GM23338 (cell line): ENCODE measurements around the gene SMG6. TPM values are rescaled to one million over a fixed set of nuclear protein-coding genes. Genes with fewer than 3 reads are reported as not detected.

Experiments used
- ATAC-seq: fragments of 200-7000 bp; cut with Tn5 transposase; 3 replicates; pipeline ENCODE4 v1.9.1; 2020
- DNase-seq: peaks from one replicate; pipeline ENCODE4 v3.0.0-alpha.2; 2015; ENCODE audit warnings: low spot score
- H2AFZ ChIP-seq: fragments of 200-600 bp; sonication (generic); 2 replicates; pipeline ENCODE4 v1.8.0; 2016; ENCODE audit warnings: antibody characterized with exemption, mild to moderate bottlenecking, moderate library complexity
- H3F3A ChIP-seq: fragments of 200-600 bp; sonication (generic); replicated peaks from 2 replicates; pipeline ENCODE4 v1.8.0; 2017; ENCODE audit warnings: antibody characterized with exemption, mixed run types, low read depth
- H3K27ac ChIP-seq: fragments of 200-600 bp; sonication (generic); 2 replicates; pipeline ENCODE4 v1.6.1; 2016; ENCODE audit warnings: low read depth
- H3K27me3 ChIP-seq: fragments of 200-600 bp; sonication (generic); 2 replicates; pipeline ENCODE4 v1.8.0; 2016; ENCODE audit warnings: mild to moderate bottlenecking, mixed run types, moderate library complexity; ENCODE audit not compliant: insufficient read depth
- H3K36me3 ChIP-seq: fragments of 200-600 bp; sonication (generic); 2 replicates; pipeline ENCODE4 v1.8.0; 2016; ENCODE audit warnings: mild to moderate bottlenecking; ENCODE audit not compliant: insufficient read depth
- H3K4me1 ChIP-seq: fragments of 200-600 bp; sonication (generic); 2 replicates; pipeline ENCODE4 v1.8.0; 2016; ENCODE audit warnings: mild to moderate bottlenecking, moderate library complexity; ENCODE audit not compliant: insufficient read depth
- H3K4me2 ChIP-seq: fragments of 200-600 bp; sonication (generic); 2 replicates; pipeline ENCODE4 v1.7.1; 2017; ENCODE audit warnings: mixed run types
- H3K4me3 ChIP-seq: fragments of 200-600 bp; sonication (generic); 2 replicates; pipeline ENCODE4 v1.6.1; 2016; ENCODE audit warnings: mixed run types
- H3K79me2 ChIP-seq: fragments of 200-600 bp; sonication (generic); replicated peaks from 2 replicates; pipeline ENCODE4 v1.8.0; 2017; ENCODE audit warnings: mild to moderate bottlenecking; ENCODE audit not compliant: insufficient read depth
- H3K9me2 ChIP-seq: fragments of 200-600 bp; sonication (generic); 2 replicates; pipeline ENCODE4 v1.8.0; 2017; ENCODE audit not compliant: insufficient read depth
- H4K20me1 ChIP-seq: fragments of 200-600 bp; sonication (generic); replicated peaks from 2 replicates; pipeline ENCODE4 v1.8.0; 2017; ENCODE audit warnings: mild to moderate bottlenecking; ENCODE audit not compliant: insufficient read depth
- H3K27ac Mint-ChIP-seq: 2 replicates; pipeline ENCODE4 v1.8.0; 2020; ENCODE audit warnings: inconsistent platforms, mild to moderate bottlenecking, moderate library complexity, mixed read lengths
- H3K27me3 Mint-ChIP-seq: 3 replicates; pipeline ENCODE4 v1.8.0; 2022; ENCODE audit warnings: low read depth, mild to moderate bottlenecking, moderate library complexity, mixed read lengths, inconsistent platforms; ENCODE audit not compliant: insufficient read depth, poor library complexity
- H3K36me3 Mint-ChIP-seq: 3 replicates; pipeline ENCODE4 v1.8.0; 2021; ENCODE audit warnings: low read depth, mild to moderate bottlenecking, inconsistent platforms, moderate library complexity, mixed read lengths
- H3K4me1 Mint-ChIP-seq: 3 replicates; pipeline ENCODE4 v1.8.0; 2020; ENCODE audit warnings: mild to moderate bottlenecking, inconsistent platforms, mixed read lengths
- H3K4me3 Mint-ChIP-seq: 3 replicates; pipeline ENCODE4 v1.8.0; 2021; ENCODE audit warnings: moderate library complexity, mild to moderate bottlenecking, inconsistent platforms, mixed read lengths
- H3K9me3 Mint-ChIP-seq: 3 replicates; pipeline ENCODE4 v1.8.0; 2020; ENCODE audit warnings: moderate library complexity, mild to moderate bottlenecking, inconsistent platforms, mixed read lengths
- CREB1 ChIP-seq: fragments of 250-450 bp; sonication (Bioruptor Pico); IDR thresholded peaks from 2 replicates; pipeline ENCODE4 v1.5.0; 2020; ENCODE audit warnings: low read depth, mild to moderate bottlenecking, moderate library complexity
- CTCF ChIP-seq, 2 experiments: fragments of 200-600 bp in 1 of 2; sonication (generic) in 1 of 2; conservative IDR thresholded peaks; 2 replicates each; pipeline versions ENCODE4 v1.5.1 to v1.6.1; 2016 to 2017; ENCODE audit warnings: antibody characterized with exemption in 2 of 2, low read depth in 2 of 2, mild to moderate bottlenecking in 2 of 2, moderate library complexity in 1 of 2
- ETS1 ChIP-seq: IDR thresholded peaks from 2 replicates; pipeline ENCODE4 v1.6.1; 2016; ENCODE audit warnings: antibody characterized with exemption
- EZH2 ChIP-seq: fragments of 200-600 bp; sonication (generic); IDR thresholded peaks from one replicate; pipeline ENCODE4 v1.8.0; 2017; ENCODE audit warnings: antibody characterized with exemption, mild to moderate bottlenecking, low read depth; ENCODE audit not compliant: unreplicated experiment
- EZH2phosphoT487 ChIP-seq: fragments of 200-600 bp; sonication (generic); IDR thresholded peaks from one replicate; pipeline ENCODE4 v1.8.1; 2018; ENCODE audit warnings: antibody characterized with exemption; ENCODE audit not compliant: unreplicated experiment
- JUNB ChIP-seq: IDR thresholded peaks from one replicate; pipeline ENCODE4 v1.6.1; 2016; ENCODE audit warnings: antibody characterized with exemption; ENCODE audit not compliant: unreplicated experiment
- NANOG ChIP-seq: IDR thresholded peaks from 2 replicates; pipeline ENCODE4 v1.6.1; 2016; ENCODE audit warnings: antibody characterized with exemption, borderline replicate concordance
- POLR2AphosphoS5 ChIP-seq: IDR thresholded peaks from 2 replicates; pipeline ENCODE4 v1.6.1; 2016; ENCODE audit warnings: antibody characterized with exemption, low read depth
- REST ChIP-seq: IDR thresholded peaks from one replicate; pipeline ENCODE4 v1.6.1; 2018; ENCODE audit warnings: antibody characterized with exemption; ENCODE audit not compliant: unreplicated experiment
- STAT1 ChIP-seq: IDR thresholded peaks from one replicate; pipeline ENCODE4 v1.6.1; 2016; ENCODE audit warnings: antibody characterized with exemption; ENCODE audit not compliant: unreplicated experiment
- ZNF114 ChIP-seq: fragments of 250-450 bp; sonication (Bioruptor Pico); IDR thresholded peaks from 2 replicates; pipeline ENCODE4 v1.5.0; 2020; ENCODE audit warnings: mild to moderate bottlenecking, moderate library complexity
- ZNF331 ChIP-seq: fragments of 250-450 bp; sonication (Bioruptor Pico); IDR thresholded peaks from 2 replicates; pipeline ENCODE4 v1.5.0; 2020; ENCODE audit warnings: low read depth, mild to moderate bottlenecking, moderate library complexity
- ZNF462 ChIP-seq: fragments of 250-450 bp; sonication (Bioruptor Pico); IDR thresholded peaks from 2 replicates; pipeline ENCODE4 v1.5.0; 2020; ENCODE audit warnings: mild to moderate bottlenecking, moderate library complexity
- polyA plus RNA-seq: library from polyadenylated mRNA; unstranded; fragments of >200 nt; fragmentation: Nextera tagmentation; extraction: Ambion mirVana; gene quantifications from 2 replicates; pipeline ENCODE4 v1.2.1, GENCODE V29; 2016
- total RNA-seq: library from RNA; depleted of rRNA; stranded (reverse); fragments of >200 nt; shearing (Covaris generic); gene quantifications from 2 replicates; pipeline ENCODE4 v1.2.3, GENCODE V29; 2014

SMG6 gene
- total and polyA plus RNA-seq, 2 experiments from 2014 or later = 10.4 to 43.1 TPM

- H3K4me1 Mint-ChIP-seq = peaks cover 24% of the 10 kb centered on the region
- H3K27ac Mint-ChIP-seq = peak overlapping the region; percentile 29; the same call in 1 of the 2 replicates
Observed at GRCh38 chr17:2174014-2174413, 129.6 kb downstream of the SMG6 start.

More at GRCh38 chr17:2174014-2174413, 129.6 kb downstream of the SMG6 start:
- no peak overlapping the region for H3K4me3 Mint-ChIP-seq
- ATAC-seq = no peak
- H3K27me3 ChIP-seq = no peaks in the 10 kb centered on the region
- H3K4me2 ChIP-seq = no peak overlapping the region
- TF ChIP-seq ETS1 = no peak
- TF ChIP-seq NANOG = no peak
- TF ChIP-seq CTCF (conservative IDR thresholded peaks at IDR 0.05; ENCODE audit: low read depth in 2 of 2) = no peak
- no peak for TF ChIP-seq CREB1 (CRISPR knock-in tag)
- TF ChIP-seq EZH2phosphoT487 = no peak
- no peak for TF ChIP-seq EZH2
- TF ChIP-seq ZNF331 (CRISPR knock-in tag) = no peak
- TF ChIP-seq ZNF462 (CRISPR knock-in tag) = no peak
- TF ChIP-seq REST = no peak
- no peak for TF ChIP-seq JUNB
- TF ChIP-seq STAT1 = no peak
- TF ChIP-seq POLR2AphosphoS5 = no peak
- no peak for TF ChIP-seq ZNF114 (CRISPR knock-in tag)
- H3K9me3 Mint-ChIP-seq = no peaks in the 10 kb centered on the region
- no peaks in the 10 kb centered on the region; the same call in 1 of the 2 replicates for H3K36me3 ChIP-seq
- no peak overlapping the region; the same call in 1 of the 2 replicates for H3K27ac ChIP-seq
- H3K36me3 Mint-ChIP-seq = peaks cover 9% of the 10 kb centered on the region
- peaks cover 4% of the 10 kb centered on the region; the same call in 1 of the 2 replicates for H3F3A ChIP-seq
- DNase-seq = no peak
- peaks cover 5% of the 10 kb centered on the region for H3K27me3 Mint-ChIP-seq
- H4K20me1 ChIP-seq = no peaks in the 10 kb centered on the region
- H2AFZ ChIP-seq = no peak overlapping the region
- H3K9me2 ChIP-seq = no peaks in the 10 kb centered on the region
- no peaks in the 10 kb centered on the region for H3K4me1 ChIP-seq
- H3K79me2 ChIP-seq = no peaks in the 10 kb centered on the region
- H3K4me3 ChIP-seq = no peak overlapping the region
